ENCODE data around the gene ADK.

Gene ADK

GRCh38 chr10:74234569-74234968 is 83.5 kb downstream of the ADK start:
- 100% methylated on average over 1 of the region's 1 CpG for WGBS (ENCODE audit: insufficient coverage, insufficient read length)
- Histone ChIP-seq H3K27me3 (ENCODE audit: control insufficient read depth, insufficient read depth, low read length) (no peaks in the 10 kb centered on the region), H3K36me3 (ENCODE audit: control insufficient read depth, insufficient read depth, low read length) (no peaks in the 10 kb centered on the region), H3K27ac (ENCODE audit: low read length) (no peak overlapping the region), H3K4me1 (ENCODE audit: control insufficient read depth, insufficient read depth, low read length) (no peaks in the 10 kb centered on the region), H3K9me3 (ENCODE audit: control insufficient read depth, insufficient read depth, low read length) (no peaks in the 10 kb centered on the region), H3K4me3 (ENCODE audit: low read length) (no peak overlapping the region)
- no peak for DNase-seq (ENCODE audit: low read depth, low spot score)

DNA sequence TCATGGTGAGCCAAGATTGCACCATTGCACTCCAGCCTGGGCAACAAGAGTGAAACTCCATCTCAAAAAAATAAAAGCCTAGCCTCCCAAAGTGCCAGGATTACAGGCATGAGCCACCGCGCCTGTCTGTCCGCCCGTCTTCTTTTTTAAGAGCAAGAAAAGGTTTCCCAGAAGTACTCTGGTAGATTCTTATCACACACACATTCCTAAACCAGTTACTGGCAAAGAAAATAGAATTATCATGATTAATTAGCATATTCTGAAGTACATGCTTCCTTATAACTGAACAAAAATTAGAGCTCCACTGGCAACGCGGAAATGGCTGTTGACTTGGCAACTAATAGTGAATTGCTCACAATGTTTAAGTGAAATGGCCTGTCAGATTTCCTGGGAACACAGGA is 87.0 kb downstream of the ADK start:
- DNase-seq (ENCODE audit: low read depth, low spot score): no peak
- no CpG with 5 or more reads among the region's 6 CpGs for WGBS (ENCODE audit: insufficient coverage, insufficient read length)

DNA sequence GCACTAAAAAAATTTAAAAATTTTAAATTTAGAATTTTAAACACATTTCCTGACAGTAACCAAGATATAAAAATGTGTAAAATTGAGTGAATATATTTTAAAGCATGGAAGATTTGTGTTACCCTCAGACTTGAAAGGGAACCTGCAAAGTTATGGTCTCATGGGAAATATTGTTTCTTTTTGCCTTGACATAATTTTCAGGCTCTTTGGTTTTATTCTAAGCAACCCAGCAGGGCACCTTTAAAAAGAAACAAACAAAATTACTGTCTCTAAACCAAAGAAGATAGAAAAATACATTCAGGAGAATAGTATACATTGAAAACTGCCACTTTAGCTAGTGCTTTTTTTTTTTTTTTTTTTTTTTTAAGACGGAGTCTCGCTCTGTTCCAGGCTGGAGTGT is 87.5 kb downstream of the ADK start:
- Histone ChIP-seq H3K27ac (ENCODE audit: low read length) (no peak overlapping the region), H3K27me3 (ENCODE audit: control insufficient read depth, insufficient read depth, low read length) (no peaks in the 10 kb centered on the region), H3K4me1 (ENCODE audit: control insufficient read depth, insufficient read depth, low read length) (no peaks in the 10 kb centered on the region), H3K9me3 (ENCODE audit: control insufficient read depth, insufficient read depth, low read length) (no peaks in the 10 kb centered on the region), H3K36me3 (ENCODE audit: control insufficient read depth, insufficient read depth, low read length) (peaks cover 3% of the 10 kb centered on the region; the same call in 1 of the 2 replicates), H3K4me3 (ENCODE audit: low read length) (no peak overlapping the region)
- no CpG with 5 or more reads among the region's 2 CpGs for WGBS (ENCODE audit: insufficient coverage, insufficient read length)
- no peak for DNase-seq (ENCODE audit: low read depth, low spot score)

More for the DNA sequence above, 87.0 kb downstream of the ADK start:
- H3K36me3 ChIP-seq (ENCODE audit: control insufficient read depth, insufficient read depth, low read length): peaks cover 3% of the 10 kb centered on the region; the same call in 1 of the 2 replicates
- H3K27me3 ChIP-seq (ENCODE audit: control insufficient read depth, insufficient read depth, low read length): no peaks in the 10 kb centered on the region
- no peak overlapping the region for H3K4me3 ChIP-seq (ENCODE audit: low read length)
- H3K9me3 ChIP-seq (ENCODE audit: control insufficient read depth, insufficient read depth, low read length): no peaks in the 10 kb centered on the region
- H3K4me1 ChIP-seq (ENCODE audit: control insufficient read depth, insufficient read depth, low read length): no peaks in the 10 kb centered on the region
- no peak overlapping the region for H3K27ac ChIP-seq (ENCODE audit: low read length)

DNA sequence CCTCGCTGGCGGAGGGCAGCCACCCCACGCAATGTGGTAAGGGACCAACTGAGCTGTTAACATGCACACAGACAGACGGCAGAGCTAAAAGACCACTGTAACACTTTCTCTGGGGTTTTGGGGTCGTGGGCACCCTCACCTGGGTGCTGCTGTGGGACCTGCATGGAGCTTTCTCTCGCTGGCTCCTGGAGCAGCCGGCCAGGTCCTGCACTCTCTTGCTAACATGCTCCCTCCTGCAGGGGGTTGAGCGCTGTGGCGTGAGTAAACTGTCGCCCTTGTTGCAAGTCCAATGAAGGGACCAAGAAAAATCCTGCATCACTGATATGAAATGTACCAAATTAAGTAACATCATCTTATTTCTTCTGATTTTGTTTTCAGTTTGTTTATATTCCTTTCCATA is 92.0 kb downstream of the ADK start:
- Histone ChIP-seq H3K27me3 (ENCODE audit: control insufficient read depth, insufficient read depth, low read length) (no peaks in the 10 kb centered on the region), H3K27ac (ENCODE audit: low read length) (no peak overlapping the region)
- no CpG with 5 or more reads among the region's 10 CpGs for WGBS (ENCODE audit: insufficient coverage, insufficient read length)

GRCh38 chr10:74244097-74244685 is 93.2 kb downstream of the ADK start:
- H3K4me1 ChIP-seq (ENCODE audit: control insufficient read depth, insufficient read depth, low read length): no peaks in the 10 kb centered on the region
- H3K27ac ChIP-seq (ENCODE audit: low read length): no peak overlapping the region
- WGBS (ENCODE audit: insufficient coverage, insufficient read length): no CpG with 5 or more reads among the region's 3 CpGs
- no peaks in the 10 kb centered on the region for H3K27me3 ChIP-seq (ENCODE audit: control insufficient read depth, insufficient read depth, low read length)
- no peaks in the 10 kb centered on the region for H3K9me3 ChIP-seq (ENCODE audit: control insufficient read depth, insufficient read depth, low read length)
- H3K36me3 ChIP-seq (ENCODE audit: control insufficient read depth, insufficient read depth, low read length): peaks cover 3% of the 10 kb centered on the region; the same call in 1 of the 2 replicates
- no peak overlapping the region for H3K4me3 ChIP-seq (ENCODE audit: low read length)
- DNase-seq (ENCODE audit: low read depth, low spot score): no peak

More for the DNA sequence above, 92.0 kb downstream of the ADK start:
- Histone ChIP-seq H3K36me3 (ENCODE audit: control insufficient read depth, insufficient read depth, low read length) (peaks cover 3% of the 10 kb centered on the region; the same call in 1 of the 2 replicates), H3K4me3 (ENCODE audit: low read length) (no peak overlapping the region), H3K9me3 (ENCODE audit: control insufficient read depth, insufficient read depth, low read length) (no peaks in the 10 kb centered on the region), H3K4me1 (ENCODE audit: control insufficient read depth, insufficient read depth, low read length) (no peaks in the 10 kb centered on the region)
- no peak for DNase-seq (ENCODE audit: low read depth, low spot score)

DNA sequence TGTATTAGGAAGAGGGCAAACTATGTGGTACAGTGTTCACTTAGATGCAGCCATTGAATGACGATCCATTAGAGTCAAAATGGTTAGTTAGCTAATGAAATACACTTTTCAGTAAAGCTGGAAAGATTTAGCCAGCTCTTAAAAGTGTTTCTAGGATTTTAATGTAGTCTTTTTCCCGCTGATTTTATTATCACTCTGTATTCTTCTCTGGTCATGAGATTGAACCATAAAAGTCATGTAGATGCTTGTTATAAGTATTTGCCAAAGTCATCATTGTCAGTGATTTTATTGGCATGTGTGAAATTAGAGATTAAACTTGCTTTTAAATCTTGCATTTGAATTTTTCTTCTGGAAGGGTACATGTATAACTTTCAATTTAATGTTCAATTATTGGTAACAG is 93.8 kb downstream of the ADK start:
- H3K9me3 ChIP-seq (ENCODE audit: control insufficient read depth, insufficient read depth, low read length): no peaks in the 10 kb centered on the region
- peaks cover 3% of the 10 kb centered on the region; the same call in 1 of the 2 replicates for H3K36me3 ChIP-seq (ENCODE audit: control insufficient read depth, insufficient read depth, low read length)
- H3K27ac ChIP-seq (ENCODE audit: low read length): no peak overlapping the region
- no peaks in the 10 kb centered on the region for H3K27me3 ChIP-seq (ENCODE audit: control insufficient read depth, insufficient read depth, low read length)
- WGBS (ENCODE audit: insufficient coverage, insufficient read length): no CpG with 5 or more reads among the region's 2 CpGs
- H3K4me1 ChIP-seq (ENCODE audit: control insufficient read depth, insufficient read depth, low read length): no peaks in the 10 kb centered on the region
- DNase-seq (ENCODE audit: low read depth, low spot score): no peak
- H3K4me3 ChIP-seq (ENCODE audit: low read length): no peak overlapping the region

- H3K27me3 ChIP-seq (ENCODE audit: control insufficient read depth, insufficient read depth, low read length): no peaks in the 10 kb centered on the region
- no peaks in the 10 kb centered on the region; the same call in 1 of the 2 replicates for H3K4me1 ChIP-seq (ENCODE audit: control insufficient read depth, insufficient read depth, low read length)
- no peak for DNase-seq (ENCODE audit: low read depth, low spot score)
- no peaks in the 10 kb centered on the region for H3K9me3 ChIP-seq (ENCODE audit: control insufficient read depth, insufficient read depth, low read length)
- no peak overlapping the region for H3K27ac ChIP-seq (ENCODE audit: low read length)
- H3K4me3 ChIP-seq (ENCODE audit: low read length): no peak overlapping the region
- H3K36me3 ChIP-seq (ENCODE audit: control insufficient read depth, insufficient read depth, low read length): peaks cover 3% of the 10 kb centered on the region; the same call in 1 of the 2 replicates
Measured at GRCh38 chr10:74246495-74246894, 95.5 kb downstream of the ADK start.

DNA sequence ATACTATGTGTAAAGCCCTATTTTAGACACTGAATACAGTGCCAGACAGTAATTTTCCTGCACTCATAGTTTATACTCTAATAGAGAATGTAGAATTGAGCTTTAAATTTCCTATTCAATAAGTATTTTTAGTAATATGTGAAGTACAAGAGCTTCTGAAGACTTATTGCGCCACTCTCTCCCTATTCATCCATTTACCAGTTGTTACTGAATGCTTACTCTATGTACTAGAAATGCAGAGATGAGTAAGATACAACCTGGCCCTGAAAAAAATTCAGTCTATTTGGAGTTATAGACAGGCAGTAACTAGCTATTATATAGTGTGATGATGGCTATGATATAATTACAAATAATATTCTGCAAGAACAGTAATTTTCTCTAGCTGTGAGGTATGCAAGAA is 98.8 kb downstream of the ADK start:
- Histone ChIP-seq H3K36me3 (ENCODE audit: control insufficient read depth, insufficient read depth, low read length) (no peaks in the 10 kb centered on the region), H3K27ac (ENCODE audit: low read length) (no peak overlapping the region), H3K4me3 (ENCODE audit: low read length) (no peak overlapping the region), H3K9me3 (ENCODE audit: control insufficient read depth, insufficient read depth, low read length) (no peaks in the 10 kb centered on the region), H3K4me1 (ENCODE audit: control insufficient read depth, insufficient read depth, low read length) (no peaks in the 10 kb centered on the region; the same call in 1 of the 2 replicates), H3K27me3 (ENCODE audit: control insufficient read depth, insufficient read depth, low read length) (no peaks in the 10 kb centered on the region)
- WGBS (ENCODE audit: insufficient coverage, insufficient read length): no CpG with 5 or more reads among the region's 1 CpG
- no peak for DNase-seq (ENCODE audit: low read depth, low spot score)

DNA sequence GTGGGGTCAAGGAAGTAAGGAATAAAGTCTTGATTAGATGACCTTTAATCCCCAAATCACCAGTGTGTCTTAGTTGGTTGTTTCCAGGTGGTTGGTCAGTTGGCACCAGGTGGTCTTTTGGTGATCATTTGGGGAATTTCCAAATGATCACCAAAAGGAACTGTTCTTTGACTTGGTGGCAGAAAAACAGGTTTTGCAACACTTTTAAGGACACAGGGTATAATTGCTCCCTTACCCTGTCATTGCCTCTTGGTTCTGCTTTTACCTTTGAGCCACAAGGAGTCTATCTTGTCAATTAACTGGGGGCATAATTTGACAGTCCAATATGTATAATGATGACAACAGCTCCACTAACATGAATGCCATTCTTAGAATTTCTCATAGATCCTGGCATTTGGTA is 104.2 kb downstream of the ADK start:
- Histone ChIP-seq H3K4me1 (ENCODE audit: control insufficient read depth, insufficient read depth, low read length) (no peaks in the 10 kb centered on the region; the same call in none of the 2 replicates), H3K36me3 (ENCODE audit: control insufficient read depth, insufficient read depth, low read length) (no peaks in the 10 kb centered on the region), H3K9me3 (ENCODE audit: control insufficient read depth, insufficient read depth, low read length) (no peaks in the 10 kb centered on the region), H3K4me3 (ENCODE audit: low read length) (no peak overlapping the region), H3K27ac (ENCODE audit: low read length) (no peak overlapping the region), H3K27me3 (ENCODE audit: control insufficient read depth, insufficient read depth, low read length) (no peaks in the 10 kb centered on the region)
- DNase-seq (ENCODE audit: low read depth, low spot score): no peak

DNA sequence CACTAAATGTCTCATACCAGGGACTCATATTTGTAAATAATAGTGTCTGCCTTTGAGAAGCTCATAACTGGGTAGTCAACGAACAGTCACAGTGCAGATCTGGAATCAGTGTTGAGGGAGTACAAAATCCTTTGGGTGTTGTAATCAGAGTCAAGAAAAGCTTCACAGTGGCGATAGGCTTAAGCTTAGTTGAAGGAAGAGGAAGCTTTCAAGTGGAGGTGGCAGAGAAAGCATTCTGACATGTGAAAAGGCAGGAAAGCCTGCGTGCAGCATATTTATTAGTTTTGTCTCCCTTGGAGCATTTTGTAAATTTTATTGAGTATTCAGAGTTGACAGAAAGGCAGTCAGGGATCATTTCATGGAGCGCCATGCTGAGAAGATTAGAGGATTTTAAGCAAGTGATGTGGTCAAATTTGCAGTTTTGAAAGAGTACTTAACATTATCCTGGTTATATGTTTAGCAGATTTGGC is 104.9 kb downstream of the ADK start:
- H3K36me3 ChIP-seq (ENCODE audit: control insufficient read depth, insufficient read depth, low read length): no peaks in the 10 kb centered on the region
- DNase-seq (ENCODE audit: low read depth, low spot score): no peak
- no CpG with 5 or more reads among the region's 4 CpGs for WGBS (ENCODE audit: insufficient coverage, insufficient read length)
- H3K27me3 ChIP-seq (ENCODE audit: control insufficient read depth, insufficient read depth, low read length): no peaks in the 10 kb centered on the region
- H3K4me3 ChIP-seq (ENCODE audit: low read length): no peak overlapping the region
- H3K4me1 ChIP-seq (ENCODE audit: control insufficient read depth, insufficient read depth, low read length): no peaks in the 10 kb centered on the region; the same call in none of the 2 replicates
- H3K27ac ChIP-seq (ENCODE audit: low read length): no peak overlapping the region
- H3K9me3 ChIP-seq (ENCODE audit: control insufficient read depth, insufficient read depth, low read length): no peaks in the 10 kb centered on the region

GRCh38 chr10:74262856-74263255 is 111.8 kb downstream of the ADK start:
- no peaks in the 10 kb centered on the region for H3K4me1 ChIP-seq (ENCODE audit: control insufficient read depth, insufficient read depth, low read length)
- no peaks in the 10 kb centered on the region for H3K27me3 ChIP-seq (ENCODE audit: control insufficient read depth, insufficient read depth, low read length)
- no peak for DNase-seq (ENCODE audit: low read depth, low spot score)
- H3K36me3 ChIP-seq (ENCODE audit: control insufficient read depth, insufficient read depth, low read length): no peaks in the 10 kb centered on the region
- no CpG with 5 or more reads among the region's 2 CpGs for WGBS (ENCODE audit: insufficient coverage, insufficient read length)
- no peak overlapping the region for H3K27ac ChIP-seq (ENCODE audit: low read length)
- H3K9me3 ChIP-seq (ENCODE audit: control insufficient read depth, insufficient read depth, low read length): no peaks in the 10 kb centered on the region
- no peak overlapping the region for H3K4me3 ChIP-seq (ENCODE audit: low read length)

All from iPS DF 6.9 (cell line).